ENCODE data around the gene EHF. TPM values are rescaled to one million over a fixed set of nuclear protein-coding genes. Genes with fewer than 3 reads are reported as not detected.

The EHF gene
- total RNA-seq, 1 donor from 2014 or later: 1.2 TPM

DNA sequence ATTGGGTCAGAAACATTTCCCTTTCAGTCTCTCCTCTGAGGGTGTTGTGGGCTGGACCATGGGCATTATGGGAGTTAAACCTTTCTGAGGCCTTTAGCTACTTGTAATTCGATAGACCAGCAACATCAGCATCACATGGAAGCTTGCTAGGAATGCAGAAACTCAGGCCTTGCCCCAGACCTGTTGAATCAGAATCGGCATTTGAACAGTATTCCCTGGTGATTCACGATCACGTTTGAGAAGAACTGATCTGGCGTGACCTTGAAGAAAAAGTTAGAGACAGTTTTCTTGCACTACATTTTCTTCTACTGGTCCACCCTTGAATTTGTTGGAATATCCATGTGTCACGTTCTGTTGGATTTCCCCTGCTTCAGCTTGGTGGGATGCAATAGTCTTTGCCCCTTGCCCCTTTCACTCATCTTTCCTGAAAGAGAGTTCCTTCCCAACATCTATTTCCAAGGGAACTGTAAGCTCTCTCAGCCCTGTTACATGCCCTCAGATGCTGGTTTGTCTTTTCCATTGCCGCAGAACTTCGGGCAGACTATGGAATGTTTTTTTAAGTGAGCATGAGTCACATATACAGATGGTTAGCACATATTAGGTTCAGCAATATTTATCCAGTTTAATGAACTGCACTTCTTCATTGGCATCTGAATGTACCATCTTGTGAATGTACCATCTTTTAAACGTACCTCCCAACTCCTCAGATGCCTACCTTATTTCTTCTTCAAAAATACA, 23.9 kb downstream of the EHF start:
- Mint-ChIP-seq H3K4me1 (peaks cover 31% of the 10 kb centered on the region), H3K4me3 (no peak overlapping the region), H3K27me3 (ENCODE audit: low read depth) (no peaks in the 10 kb centered on the region), H3K36me3 (no peaks in the 10 kb centered on the region), H3K27ac (no peak overlapping the region), H3K9me3 (no peaks in the 10 kb centered on the region)
- no peak for DNase-seq (ENCODE audit: low spot score in 2 of 2, unreplicated experiment in 2 of 2)
- TF ChIP-seq, protein P1, sequence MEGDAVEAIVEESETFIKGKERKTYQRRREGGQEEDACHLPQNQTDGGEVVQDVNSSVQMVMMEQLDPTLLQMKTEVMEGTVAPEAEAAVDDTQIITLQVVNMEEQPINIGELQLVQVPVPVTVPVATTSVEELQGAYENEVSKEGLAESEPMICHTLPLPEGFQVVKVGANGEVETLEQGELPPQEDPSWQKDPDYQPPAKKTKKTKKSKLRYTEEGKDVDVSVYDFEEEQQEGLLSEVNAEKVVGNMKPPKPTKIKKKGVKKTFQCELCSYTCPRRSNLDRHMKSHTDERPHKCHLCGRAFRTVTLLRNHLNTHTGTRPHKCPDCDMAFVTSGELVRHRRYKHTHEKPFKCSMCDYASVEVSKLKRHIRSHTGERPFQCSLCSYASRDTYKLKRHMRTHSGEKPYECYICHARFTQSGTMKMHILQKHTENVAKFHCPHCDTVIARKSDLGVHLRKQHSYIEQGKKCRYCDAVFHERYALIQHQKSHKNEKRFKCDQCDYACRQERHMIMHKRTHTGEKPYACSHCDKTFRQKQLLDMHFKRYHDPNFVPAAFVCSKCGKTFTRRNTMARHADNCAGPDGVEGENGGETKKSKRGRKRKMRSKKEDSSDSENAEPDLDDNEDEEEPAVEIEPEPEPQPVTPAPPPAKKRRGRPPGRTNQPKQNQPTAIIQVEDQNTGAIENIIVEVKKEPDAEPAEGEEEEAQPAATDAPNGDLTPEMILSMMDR (IDR thresholded peaks at IDR 0.05; ENCODE audit: unreplicated experiment): no peak

DNA sequence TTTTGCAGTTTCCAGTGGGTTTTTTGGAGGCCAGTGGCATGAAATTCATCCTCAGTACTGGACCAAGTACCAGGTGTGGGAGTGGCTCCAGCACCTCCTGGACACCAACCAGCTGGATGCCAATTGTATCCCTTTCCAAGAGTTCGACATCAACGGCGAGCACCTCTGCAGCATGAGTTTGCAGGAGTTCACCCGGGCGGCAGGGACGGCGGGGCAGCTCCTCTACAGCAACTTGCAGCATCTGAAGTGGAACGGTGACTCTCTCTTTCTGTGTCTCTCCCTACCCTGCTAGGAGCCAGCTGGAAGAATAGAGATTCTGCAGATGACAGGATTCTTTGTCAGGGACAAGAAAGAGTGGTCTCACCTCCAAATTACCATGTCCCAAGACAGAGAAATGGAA, 25.5 kb downstream of the EHF start:
- peaks cover 21% of the 10 kb centered on the region for H3K4me1 Mint-ChIP-seq
- no peak for DNase-seq (ENCODE audit: low spot score in 2 of 2, unreplicated experiment in 2 of 2)
- TF ChIP-seq, protein P1 (IDR thresholded peaks at IDR 0.05; ENCODE audit: unreplicated experiment): no peak
- H3K4me3 Mint-ChIP-seq: no peak overlapping the region
- no peaks in the 10 kb centered on the region for H3K9me3 Mint-ChIP-seq
- peaks cover 2% of the 10 kb centered on the region for H3K27me3 Mint-ChIP-seq (ENCODE audit: low read depth)
- H3K36me3 Mint-ChIP-seq: no peaks in the 10 kb centered on the region
- no peak overlapping the region for H3K27ac Mint-ChIP-seq

DNA sequence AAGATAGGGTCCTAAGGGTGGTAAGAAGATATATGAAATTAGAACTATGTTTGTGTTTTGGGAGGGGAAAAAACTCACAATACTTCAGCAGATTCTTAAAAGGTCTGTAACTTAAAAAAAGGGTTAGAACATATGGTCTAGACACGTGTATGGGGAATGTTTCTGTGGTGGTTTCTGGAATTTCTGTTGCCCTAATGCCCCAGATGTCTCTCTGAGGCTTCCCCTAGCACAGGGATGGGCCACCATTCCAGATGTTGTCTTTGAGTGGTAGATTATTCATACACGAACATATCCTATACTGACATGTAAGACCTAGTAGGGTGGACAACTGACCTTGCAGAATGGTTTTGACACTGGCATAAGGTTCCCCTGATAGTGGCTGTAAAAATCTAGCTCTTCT, 26.2 kb downstream of the EHF start:
- no peak overlapping the region for H3K4me3 Mint-ChIP-seq
- H3K27ac Mint-ChIP-seq: no peak overlapping the region
- peaks cover 2% of the 10 kb centered on the region for H3K27me3 Mint-ChIP-seq (ENCODE audit: low read depth)
- TF ChIP-seq, protein P1 (IDR thresholded peaks at IDR 0.05; ENCODE audit: unreplicated experiment): no peak
- H3K36me3 Mint-ChIP-seq: no peaks in the 10 kb centered on the region
- no peak for DNase-seq (ENCODE audit: low spot score in 2 of 2, unreplicated experiment in 2 of 2)
- peaks cover 14% of the 10 kb centered on the region for H3K4me1 Mint-ChIP-seq
- H3K9me3 Mint-ChIP-seq: no peaks in the 10 kb centered on the region

DNA sequence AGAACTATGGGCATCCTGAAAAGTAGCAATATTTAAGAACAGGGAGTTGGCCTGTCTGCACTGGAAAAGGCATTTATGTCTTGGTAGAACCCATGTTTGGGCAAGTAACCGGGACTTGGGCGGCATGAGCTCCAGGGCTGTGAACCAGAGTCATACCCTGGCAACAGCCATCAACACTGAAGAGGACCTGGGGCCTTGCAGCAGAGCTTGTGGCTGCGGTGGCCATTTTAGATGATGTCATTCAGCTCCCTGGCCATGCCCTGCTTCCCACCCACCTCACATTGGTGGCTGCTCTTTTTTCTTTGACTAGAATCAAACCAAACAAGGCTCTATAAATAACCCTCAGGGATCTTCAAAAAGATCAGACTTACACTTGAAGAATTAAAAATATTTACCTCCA, 26.6 kb downstream of the EHF start:
- Mint-ChIP-seq H3K4me1 (peaks cover 10% of the 10 kb centered on the region), H3K4me3 (no peak overlapping the region), H3K27ac (no peak overlapping the region), H3K27me3 (ENCODE audit: low read depth) (peaks cover 2% of the 10 kb centered on the region), H3K36me3 (no peaks in the 10 kb centered on the region), H3K9me3 (no peaks in the 10 kb centered on the region)
- TF ChIP-seq, protein P1 (IDR thresholded peaks at IDR 0.05; ENCODE audit: unreplicated experiment): no peak
- no peak for DNase-seq (ENCODE audit: low spot score in 2 of 2, unreplicated experiment in 2 of 2)

DNA sequence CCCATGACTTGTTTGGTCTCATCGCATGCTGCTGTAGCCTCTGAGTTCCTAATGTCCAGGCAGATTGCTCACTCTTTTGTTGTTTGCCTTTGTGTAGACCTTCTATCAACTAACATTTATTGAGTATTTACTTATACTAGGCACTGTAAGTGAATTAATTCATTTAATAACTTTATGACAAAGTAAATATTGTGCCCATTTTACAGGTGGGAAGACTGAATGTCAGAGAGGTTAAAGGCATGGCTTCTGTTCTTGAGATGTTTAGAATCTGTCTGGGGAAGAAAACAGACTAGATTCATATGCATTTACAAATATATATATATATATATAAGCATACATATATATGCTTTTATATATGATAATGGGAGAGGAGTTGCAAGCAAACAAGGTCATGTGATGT, 27.1 kb downstream of the EHF start:
- TF ChIP-seq, protein P1 (IDR thresholded peaks at IDR 0.05; ENCODE audit: unreplicated experiment): no peak
- no peak overlapping the region for H3K4me3 Mint-ChIP-seq
- H3K4me1 Mint-ChIP-seq: peaks cover 5% of the 10 kb centered on the region
- H3K27me3 Mint-ChIP-seq (ENCODE audit: low read depth): peaks cover 2% of the 10 kb centered on the region
- no peaks in the 10 kb centered on the region for H3K9me3 Mint-ChIP-seq
- H3K36me3 Mint-ChIP-seq: no peaks in the 10 kb centered on the region
- no peak for DNase-seq (ENCODE audit: low spot score in 2 of 2, unreplicated experiment in 2 of 2)
- H3K27ac Mint-ChIP-seq: no peak overlapping the region

Data from mesothelial cell of epicardium (in vitro differentiated cells).